SH-SY5Y (cell line): ENCODE results near the gene PLEKHG5.

Experiments
- GATA2 ChIP-seq: IDR thresholded peaks from 2 replicates; pipeline ENCODE4 v1.6.1; 2011; ENCODE audit warnings: mild to moderate bottlenecking, low read depth, low read length
- GATA3 ChIP-seq: IDR thresholded peaks from 2 replicates; pipeline ENCODE4 v1.6.1; 2011; ENCODE audit warnings: low read depth, mild to moderate bottlenecking, low read length, moderate library complexity

The PLEKHG5 gene

GRCh38 chr1:6491480-6491962 lies at the start of gene PLEKHG5:
Gene PLEKHG5 (minus strand): TSS chr1:6491667. CDS start chr1:6477571, 14,096 bp downstream.
- TF ChIP-seq GATA2, result no peak
- no peak for TF ChIP-seq GATA3

- no peak for TF ChIP-seq GATA2
- no peak for TF ChIP-seq GATA3
These were observed 47.5 kb upstream of the PLEKHG5 start for GRCh38 chr1:6538956-6539355.

GRCh38 chr1:6536291-6536690 lies 44.8 kb upstream of the PLEKHG5 start:
- TF ChIP-seq GATA3 (no peak), GATA2 (no peak)

- TF ChIP-seq GATA2 (no peak), GATA3 (no peak)
These were observed 43.7 kb upstream of the PLEKHG5 start for GRCh38 chr1:6535214-6535613.

- TF ChIP-seq GATA2, result no peak
- TF ChIP-seq GATA3, result no peak
These were observed 42.9 kb upstream of the PLEKHG5 start for GRCh38 chr1:6534248-6534822.

GRCh38 chr1:6531996-6532395 lies 40.5 kb upstream of the PLEKHG5 start:
- TF ChIP-seq GATA2, result no peak
- no peak for TF ChIP-seq GATA3

GRCh38 chr1:6530504-6531160 lies 39.2 kb upstream of the PLEKHG5 start:
- TF ChIP-seq GATA3, result no peak
- no peak for TF ChIP-seq GATA2

GRCh38 chr1:6528492-6528891 lies 37.0 kb upstream of the PLEKHG5 start:
- TF ChIP-seq GATA2 (no peak), GATA3 (no peak)

GRCh38 chr1:6526316-6526715 lies 34.8 kb upstream of the PLEKHG5 start:
- TF ChIP-seq GATA3, result no peak
- no peak for TF ChIP-seq GATA2

- TF ChIP-seq GATA3 (no peak), GATA2 (no peak)
These were observed 32.1 kb upstream of the PLEKHG5 start for GRCh38 chr1:6523566-6523965.

- TF ChIP-seq GATA2 (no peak), GATA3 (no peak)
These were observed 30.1 kb upstream of the PLEKHG5 start for GRCh38 chr1:6521536-6521935.

- TF ChIP-seq GATA3 (no peak), GATA2 (no peak)
These were observed 28.6 kb upstream of the PLEKHG5 start for GRCh38 chr1:6519935-6520671.

- TF ChIP-seq GATA3 (no peak), GATA2 (no peak)
These were observed 28.0 kb upstream of the PLEKHG5 start for GRCh38 chr1:6519491-6519934.

- TF ChIP-seq GATA2 (peak; percentile 90), GATA3 (no peak)
These were observed 26.0 kb upstream of the PLEKHG5 start for GRCh38 chr1:6517435-6517851.
